HG03060 (cell line): ENCODE measurements around the gene NPAS2.

Experiments
- ATAC-seq: cut with Tn5 transposase; IDR thresholded peaks from one replicate; pipeline ENCODE4 v1.9.1; 2021; ENCODE audit warnings: low read depth, moderate number of reproducible peaks; ENCODE audit not compliant: unreplicated experiment

NPAS2 gene

DNA sequence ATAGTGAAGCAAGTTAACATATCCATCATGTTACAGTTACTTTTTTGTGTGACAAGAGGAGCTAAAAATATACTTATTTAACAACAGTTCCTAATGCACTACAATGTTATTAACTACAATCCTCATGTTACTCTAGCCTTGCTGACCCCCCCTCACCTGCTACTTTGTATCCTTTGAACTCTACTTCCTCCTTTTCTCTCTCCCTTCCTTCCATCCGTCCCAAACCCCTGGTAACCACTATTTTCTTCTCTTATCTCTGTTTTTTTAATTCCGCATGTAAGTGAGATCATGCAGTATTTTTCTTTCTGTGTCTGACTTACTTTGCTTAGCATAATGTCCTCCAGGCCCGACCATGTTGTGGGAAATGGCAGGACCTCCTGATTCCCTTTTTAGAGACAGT is 59.4 kb downstream of the NPAS2 start:
- ATAC-seq, result no peak

DNA sequence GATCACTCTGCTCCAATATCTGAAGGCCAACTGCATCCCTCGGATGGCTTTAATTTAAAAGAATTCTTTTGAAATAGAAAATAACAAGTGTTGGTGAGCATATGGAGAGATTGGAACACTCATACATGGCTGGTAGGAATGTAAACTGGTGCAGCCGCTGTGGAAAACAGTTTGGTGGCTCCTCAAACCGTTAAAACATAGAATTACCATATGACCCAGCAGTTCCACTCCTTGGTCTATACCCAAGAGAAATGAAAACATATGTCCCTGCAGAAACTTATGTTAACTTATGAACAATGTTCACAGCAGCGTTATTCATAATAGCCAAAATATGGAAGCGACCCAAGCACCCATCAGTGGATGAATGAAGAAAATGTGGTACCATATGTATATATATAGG is 60.1 kb downstream of the NPAS2 start:
- no peak for ATAC-seq

DNA sequence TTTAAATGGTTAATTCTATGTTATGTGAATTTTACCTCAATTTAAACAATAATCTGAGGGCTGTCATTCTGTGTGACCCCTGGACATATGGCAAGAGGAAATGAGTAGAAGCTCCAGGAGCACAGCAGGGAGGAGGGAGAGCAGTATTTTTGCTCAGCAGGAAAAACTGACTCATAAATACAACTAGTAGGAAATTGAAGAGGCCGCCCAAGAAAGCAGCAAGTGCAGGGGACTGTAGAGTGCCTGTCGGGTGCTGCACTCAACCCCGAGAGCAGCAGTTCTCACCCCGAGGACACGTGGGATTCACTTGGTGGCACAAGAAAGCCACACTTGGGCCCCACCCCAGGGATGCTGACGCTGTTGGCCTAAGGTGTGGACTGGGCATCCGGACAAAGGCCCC is 60.8 kb downstream of the NPAS2 start:
- no peak for ATAC-seq

DNA sequence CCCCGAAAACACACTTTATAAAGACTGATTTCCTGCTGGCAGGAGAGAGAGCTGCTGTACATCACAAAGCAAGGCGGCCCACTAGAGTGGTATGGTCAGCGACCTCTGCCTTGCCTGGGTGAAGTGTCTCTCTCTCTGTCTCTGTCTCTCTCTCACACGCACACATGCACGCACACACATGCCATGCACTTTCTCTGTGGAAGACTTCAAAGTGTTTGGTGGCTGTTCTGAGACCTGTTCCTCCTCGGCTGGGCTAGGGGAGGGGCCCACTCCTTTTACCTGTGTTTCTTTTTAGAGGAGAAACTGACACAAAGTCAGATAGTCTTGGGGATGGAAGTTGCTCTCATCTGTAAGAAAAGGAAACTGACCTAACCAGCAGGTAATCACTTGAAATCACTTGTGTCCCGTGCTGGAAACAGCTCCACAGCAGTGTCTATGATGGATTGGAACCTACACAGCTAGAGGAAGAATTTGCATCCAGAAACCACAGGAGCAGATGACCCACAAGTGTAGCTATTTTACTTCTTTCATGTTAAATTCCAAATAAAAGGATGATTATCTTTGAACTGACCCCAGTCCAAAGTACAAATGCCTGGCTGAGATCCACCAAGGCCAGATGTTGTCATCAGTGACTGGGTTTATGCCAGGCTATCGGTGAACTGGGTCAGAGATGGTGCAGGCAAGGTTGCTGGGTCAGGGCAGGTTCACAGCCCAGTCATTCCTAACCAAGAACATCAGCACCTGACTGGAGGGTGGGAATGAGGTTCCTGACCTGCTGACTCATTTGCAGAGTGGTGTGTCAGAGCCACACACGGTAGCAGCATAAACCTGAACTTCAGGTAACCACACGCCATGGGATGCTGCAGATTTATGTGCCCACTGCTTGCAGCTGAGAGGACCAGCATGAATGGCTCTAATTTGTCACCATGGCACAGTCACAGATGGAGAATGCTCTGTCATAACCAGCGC is 63.0 kb downstream of the NPAS2 start:
- ATAC-seq, result no peak

DNA sequence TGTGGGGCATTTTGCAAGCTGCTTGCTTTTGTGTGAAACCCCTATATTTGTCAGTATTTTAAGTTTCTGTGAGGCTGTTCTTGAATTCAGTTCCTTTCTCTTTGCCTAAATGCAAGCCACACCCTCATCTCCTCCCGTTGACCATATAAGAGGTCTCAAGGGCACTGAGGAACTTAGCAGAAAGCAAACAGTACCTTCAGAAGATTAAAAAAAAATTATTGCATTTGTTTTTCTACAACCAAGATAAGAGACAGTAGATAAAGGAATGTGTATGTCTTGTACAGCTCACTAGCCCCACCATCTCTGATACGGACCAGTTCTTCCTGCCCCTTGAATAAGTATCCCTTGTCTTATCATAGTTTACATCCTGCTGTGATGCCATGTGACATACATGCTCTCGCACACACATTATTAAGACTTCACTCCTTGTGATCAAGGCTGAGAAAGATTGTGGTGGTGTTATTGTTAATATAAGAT is 64.2 kb downstream of the NPAS2 start:
- ATAC-seq, result no peak

DNA sequence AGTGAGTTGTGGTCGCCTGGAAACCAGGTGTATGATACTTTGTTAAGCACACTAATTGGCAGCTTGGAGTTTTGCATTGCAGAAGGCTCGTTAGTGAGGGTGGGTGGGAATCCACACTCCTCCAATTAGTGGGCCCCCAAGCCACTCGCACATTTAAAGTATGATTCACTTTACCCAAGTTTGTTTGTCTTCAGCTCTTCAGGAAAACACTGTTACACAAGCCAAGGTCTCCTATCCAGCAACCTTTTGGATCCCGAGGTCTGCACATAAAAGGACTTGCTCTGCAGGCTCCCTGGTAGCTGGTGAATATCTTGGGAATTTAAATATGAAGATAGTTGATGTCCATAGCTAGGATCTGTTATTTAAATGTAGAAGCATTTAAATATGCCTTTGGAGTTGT is 66.1 kb downstream of the NPAS2 start:
- no peak for ATAC-seq

DNA sequence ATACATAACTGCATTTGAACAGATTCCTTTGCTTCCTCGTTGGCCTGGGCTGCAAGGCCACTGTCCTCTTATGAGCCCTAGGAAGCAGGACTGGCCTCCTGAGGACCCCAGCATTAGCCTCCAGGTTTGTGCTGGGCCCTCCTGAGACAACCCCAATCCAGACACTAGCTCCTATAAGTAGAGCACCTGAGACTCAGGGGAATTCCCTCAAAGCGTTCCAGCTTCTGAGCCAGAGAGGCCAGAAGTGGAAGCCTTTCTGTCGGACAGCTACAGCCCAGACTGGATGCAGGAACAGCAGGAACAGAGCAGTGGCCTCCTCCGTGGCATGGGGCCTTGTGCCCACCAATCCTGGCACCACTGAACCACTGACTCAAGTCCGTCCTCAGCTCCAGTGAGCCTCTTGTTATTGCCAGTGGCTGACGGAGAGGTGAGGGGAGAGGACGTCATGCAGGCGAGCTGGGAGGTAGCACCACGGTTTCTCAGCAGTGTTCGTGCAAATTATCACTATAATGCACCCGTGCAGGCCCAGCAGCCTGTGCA is 67.2 kb downstream of the NPAS2 start:
- no peak for ATAC-seq

DNA sequence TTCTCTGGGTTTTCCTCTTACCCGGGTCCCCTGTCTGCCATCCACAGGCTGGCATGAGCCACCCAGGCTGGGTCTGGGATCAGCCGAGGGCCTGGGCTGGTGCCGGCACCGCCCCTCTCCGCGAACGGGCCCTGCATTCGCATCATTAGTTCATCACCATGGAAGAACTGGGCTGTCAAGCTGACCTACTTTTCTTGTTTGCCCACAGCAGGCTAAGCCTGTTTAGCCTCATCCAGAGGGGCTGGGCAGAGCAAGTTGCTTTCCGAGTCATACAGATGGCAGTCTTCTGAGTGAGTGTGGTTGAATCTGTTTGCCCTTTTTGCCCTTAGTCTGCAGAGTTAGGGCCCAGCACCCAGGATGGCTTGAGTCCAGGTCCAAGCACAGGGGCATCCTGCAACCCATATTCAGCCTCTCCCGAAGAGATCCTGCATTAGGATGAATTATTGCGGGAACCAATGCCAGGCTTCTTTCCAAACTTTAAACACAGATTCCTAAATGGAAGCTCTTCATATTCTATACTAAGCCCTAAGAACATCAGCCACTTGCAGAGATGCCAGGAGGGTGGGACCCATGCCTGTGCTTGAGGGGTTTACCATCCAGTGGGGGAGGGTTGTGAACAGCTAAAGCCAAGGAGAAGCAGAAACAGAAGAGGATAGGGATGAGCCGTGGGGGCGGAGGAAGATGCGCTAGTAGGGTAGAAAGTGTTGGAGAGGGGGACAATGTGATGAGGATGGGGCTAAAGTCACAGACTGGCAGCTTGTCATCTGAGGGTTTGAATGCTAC is 68.0 kb downstream of the NPAS2 start:
- ATAC-seq, result no peak

DNA sequence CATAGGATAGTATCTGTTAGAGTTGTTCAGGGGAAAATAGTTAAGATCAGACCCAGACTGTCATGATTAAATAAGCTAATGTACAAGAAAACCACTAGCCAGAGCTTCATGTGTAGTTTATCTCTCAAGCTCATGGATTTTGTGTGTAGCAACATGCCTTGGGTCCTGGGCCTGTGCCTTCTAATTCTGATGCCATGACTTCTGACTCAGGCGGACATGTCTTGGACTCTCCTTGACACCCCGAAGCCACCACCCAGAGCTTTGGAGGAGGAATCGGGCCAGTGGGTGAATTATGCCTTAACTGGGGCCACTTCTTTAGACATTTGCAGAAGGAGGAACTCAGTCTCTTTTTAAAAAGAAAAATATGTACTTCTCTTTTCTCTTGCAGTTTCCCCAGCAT is 68.7 kb downstream of the NPAS2 start:
- ATAC-seq, result no peak

DNA sequence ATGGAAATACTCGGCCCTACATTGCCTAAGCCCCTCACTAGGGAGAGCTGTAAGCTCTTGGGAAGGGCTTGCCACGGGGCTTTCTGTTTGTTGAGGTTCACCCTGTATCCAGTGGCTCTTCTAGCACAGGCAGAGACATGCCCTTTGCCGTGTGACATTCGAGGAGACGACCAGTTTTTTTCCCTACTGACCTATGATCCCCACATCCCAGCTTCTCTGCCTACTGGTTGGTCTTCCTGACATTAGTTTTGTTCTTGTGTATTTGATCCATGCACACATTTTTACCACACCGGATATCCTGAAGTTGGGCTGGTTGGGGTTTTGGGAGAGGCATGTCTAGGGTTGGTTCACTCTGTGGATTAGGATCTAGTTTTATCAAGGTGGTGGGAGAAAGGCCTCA is 69.3 kb downstream of the NPAS2 start:
- ATAC-seq, result no peak

DNA sequence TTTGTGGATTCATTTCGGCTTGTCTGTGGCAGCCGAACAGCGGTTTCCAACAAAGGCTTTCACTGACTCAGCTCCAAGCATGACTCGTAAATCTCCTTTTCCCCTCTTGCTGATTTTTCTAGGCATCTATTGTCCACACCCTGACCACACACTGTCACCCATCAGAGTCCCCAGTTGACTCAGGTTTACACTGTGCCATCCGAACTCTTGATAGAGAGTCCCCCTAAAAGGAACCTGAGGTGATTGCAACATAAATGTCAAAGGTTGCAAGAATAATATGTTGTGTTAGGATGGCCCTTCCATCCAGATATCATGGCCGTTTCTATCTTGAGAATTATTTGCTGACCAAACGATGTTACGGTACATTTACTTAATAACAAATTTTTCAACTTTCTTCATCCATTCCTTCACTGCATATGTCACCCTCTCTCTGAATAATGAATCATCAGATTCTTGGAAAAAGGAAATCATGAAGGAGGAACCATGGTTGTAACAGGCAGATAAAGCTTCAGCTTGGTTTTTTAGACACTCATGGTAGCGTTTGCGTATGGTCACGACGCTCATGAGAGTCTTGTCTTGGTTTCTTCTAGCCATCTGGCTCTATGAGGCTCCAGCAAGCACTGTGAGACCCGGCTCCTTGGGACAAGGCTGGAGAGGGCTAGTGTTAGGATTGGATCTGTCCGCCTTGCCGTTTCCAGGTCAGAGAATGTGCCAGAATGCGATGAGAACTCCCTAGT is 72.1 kb downstream of the NPAS2 start:
- ATAC-seq, result no peak

DNA sequence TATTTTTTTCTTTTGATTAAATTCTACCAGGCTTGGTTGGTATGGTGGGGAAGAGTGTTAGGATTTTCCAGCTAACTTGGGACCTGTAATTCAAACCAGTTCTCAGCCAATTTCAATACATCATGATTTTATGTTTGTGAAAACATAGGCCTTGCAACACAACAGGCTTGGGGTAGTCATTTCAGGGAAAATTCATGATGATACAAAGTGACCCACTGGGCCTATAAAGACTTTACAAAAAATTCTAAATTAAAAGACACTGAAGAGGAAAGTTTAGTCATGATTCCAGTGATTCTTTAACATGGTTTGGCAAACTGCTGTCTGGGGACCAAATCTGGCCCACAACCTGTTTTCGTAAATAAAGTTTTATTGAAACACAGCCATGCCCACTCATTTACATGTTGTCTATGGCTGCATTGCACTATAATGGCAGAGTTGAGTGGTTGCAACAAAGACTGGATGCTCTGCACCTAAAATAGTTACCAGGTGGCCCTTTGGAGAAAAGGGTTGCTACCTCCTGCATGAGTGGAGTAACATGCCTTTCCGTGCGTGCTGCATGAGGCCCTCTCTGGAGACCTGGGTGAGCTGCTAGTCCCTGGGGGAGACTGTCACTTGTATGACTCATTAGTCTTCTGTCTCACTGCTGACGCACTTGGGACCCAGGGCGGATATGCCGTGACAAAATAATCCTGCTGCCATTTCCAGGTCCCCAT is 73.6 kb downstream of the NPAS2 start:
- peak; percentile 78 for ATAC-seq

DNA sequence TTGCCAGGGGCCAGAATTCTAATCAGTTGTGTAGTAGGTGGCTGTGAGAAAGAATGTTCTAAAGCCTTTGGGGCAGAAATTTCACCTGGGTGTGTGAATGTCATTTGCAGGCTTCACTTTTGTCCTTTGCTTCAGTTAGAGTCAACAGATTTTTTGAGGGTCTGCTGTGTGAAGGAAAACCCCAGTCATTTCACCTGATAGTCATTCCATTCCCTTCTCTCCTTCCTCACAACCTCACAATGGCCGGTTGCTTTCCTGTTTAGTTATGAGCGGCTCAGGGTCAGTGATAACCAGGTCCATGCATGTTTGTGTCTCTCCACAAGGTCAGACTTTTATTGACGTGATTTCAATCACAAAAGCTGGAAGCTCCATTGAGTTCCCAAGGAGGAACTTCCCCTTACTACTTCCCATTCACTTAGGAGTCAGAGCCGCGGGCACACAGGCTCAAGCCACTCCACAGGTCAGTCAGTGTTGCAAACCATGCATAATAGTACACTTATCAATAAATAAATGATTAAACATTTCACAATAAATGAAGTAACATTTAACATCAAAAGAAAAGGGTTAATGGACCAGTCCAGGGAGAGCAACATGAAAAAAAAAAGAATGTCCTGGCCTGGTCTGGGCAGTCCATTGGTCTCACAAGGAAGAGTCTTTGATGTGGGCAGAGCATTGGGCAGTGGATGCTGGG is 74.3 kb downstream of the NPAS2 start:
- no peak for ATAC-seq

DNA sequence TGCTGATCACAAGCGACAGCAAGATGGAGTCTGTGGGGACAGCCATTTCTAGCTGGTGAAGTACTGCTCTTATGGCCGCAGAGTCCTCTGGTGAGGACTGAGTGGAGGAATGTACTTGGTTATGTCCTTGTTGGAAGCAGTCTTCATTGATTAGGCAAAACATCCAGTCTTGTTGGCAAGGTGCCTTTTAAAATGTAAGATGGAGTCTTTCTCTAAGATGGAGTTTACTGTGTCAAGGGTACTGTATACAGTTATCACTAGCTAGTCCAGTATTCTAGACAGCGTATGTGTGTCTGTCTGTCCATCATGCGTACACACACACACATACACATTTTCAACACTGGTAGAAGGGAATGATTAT is 74.8 kb downstream of the NPAS2 start:
- ATAC-seq, result no peak

DNA sequence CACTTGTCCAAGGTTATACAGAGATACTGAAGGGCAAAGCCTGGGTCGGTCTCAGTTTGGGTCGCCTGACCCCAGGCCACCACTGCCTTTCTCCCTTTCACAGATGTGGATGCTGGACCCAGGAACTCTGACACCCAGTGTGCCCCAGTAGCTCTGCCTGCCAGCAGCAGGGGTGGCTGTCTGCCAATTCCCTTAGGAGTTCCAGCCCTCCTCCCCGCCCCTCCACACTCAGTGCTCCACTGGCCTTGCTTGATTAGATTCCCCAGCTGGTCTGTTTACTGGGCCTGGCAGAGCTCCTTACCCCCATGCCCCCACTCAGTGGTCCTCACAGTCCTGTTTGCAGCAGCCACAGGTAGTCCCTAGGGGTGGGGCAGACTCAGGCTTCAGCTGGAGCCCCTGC is 75.5 kb downstream of the NPAS2 start:
- no peak for ATAC-seq

DNA sequence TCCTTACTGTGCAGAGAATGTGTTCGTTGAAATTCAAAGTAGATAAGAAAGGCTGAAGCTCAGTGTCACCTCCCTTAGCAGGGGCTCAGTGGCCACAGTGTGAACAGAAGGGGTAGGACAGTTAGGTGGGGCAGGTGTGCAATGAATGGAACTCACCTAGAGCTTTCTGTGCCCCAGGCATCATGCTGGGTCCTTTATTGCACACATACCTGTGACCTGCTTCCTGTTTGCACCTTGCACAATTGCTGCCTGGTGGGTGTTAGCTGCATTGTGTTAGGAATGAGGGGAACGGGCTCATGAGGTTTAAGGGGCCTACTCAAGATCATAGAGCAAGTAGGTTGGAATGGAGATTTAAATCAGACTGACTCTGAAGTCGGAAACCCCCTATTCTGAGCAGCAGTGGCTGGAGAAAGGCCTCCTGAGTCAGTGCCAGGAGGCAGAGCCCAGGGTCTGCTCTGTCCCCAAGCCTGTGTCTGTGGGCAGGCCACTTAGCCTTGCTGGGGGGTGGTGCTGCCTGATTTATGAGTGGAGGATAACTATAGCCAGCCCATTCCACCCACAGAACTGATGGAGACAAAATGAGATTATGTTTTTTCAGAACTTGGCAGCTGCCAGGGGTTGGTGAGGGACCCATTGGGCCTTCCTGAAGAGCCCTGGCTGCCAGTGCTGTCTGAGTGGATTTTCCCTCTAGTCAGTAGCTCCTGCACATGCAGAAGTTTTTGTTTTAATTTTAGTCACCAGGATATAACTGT is 76.2 kb downstream of the NPAS2 start:
- ATAC-seq, result no peak

DNA sequence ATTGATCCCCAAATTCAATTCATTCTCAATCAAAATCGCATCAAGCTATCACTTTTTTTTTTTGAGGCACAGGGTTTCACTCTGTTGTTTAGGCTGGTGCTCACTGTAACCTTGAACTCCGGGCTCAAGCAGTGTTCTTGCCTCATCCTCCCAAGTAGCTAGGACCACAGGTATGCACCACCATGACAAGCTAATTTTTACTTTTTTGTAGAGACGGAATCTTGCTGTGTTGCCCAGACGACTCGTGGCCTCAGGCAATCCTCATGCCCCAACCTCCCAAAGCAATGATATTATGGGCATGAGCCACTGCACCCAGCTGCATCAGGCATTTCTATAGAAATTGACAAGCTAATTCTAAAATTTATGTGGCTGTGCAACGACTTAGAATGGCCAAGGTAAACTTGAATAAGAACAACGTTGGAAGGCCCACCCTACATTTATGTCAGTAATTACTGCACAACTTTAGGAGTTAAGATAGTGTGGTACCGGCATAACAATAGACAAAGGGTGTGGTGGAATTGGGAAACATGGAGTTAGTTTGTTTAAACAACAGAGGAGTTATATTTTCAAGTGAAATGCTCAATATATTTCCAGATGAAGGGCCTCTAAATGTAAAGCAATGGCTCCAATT is 78.2 kb downstream of the NPAS2 start:
- ATAC-seq, result no peak

DNA sequence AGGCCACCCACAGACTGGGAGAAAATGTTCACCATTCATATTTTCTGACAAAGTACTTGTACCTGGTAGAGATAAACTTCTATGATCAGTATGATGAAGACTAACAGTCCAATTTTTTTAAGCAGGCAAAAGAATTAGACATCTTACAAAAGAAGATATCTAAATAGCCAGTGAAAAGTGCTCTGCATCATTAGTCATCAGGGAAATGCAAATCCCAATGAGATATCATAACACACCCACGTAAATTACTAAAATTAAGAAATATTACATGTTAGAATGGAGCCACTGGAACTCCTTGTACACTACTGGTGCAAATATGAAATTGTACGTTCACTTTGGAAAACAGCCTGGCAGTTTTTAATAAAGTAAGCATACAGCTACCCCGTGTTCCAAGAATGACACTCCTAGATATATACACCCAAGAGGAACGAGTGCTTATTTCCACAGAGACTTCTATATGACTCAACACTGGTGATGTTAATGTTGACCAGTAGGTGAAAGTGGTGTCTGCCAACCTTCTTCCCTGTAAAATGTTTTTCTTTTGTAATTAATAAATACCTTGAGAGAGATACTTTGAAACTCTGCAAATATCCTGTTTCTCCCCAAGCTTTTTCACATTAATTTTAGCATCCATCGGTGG is 80.3 kb downstream of the NPAS2 start:
- ATAC-seq, result no peak
